Measurements from ENCODE around the gene SYNPO.

Gene SYNPO

GRCh38 chr5:150618588-150619281 is 21.7 kb upstream of the SYNPO start:
- H3K9me3 ChIP-seq (ENCODE audit: control extremely low read depth in 1 of 5, control insufficient read depth in 4 of 5, insufficient read depth in 2 of 5, low read depth in 1 of 5, low read length in 4 of 5): no peaks in the 10 kb centered on the region
- CTCF ChIA-PET: interaction anchor here (1.1 to 2.9 kb wide), 3 partner anchors 12 to 35 kb away, joined by 4 to 8 read pairs (median 4); no protein-coding TSS in a partner anchor
- peaks cover 0 to 5% (median 0%) of the 10 kb centered on the region in 4 experiments for H3K4me1 ChIP-seq (ENCODE audit: control extremely low read depth in 1 of 4, control insufficient read depth in 4 of 4, insufficient read depth in 4 of 4, low read length in 3 of 4)
- no peaks in the 10 kb centered on the region for H3K36me3 ChIP-seq (ENCODE audit: control insufficient read depth in 4 of 4, insufficient read depth in 4 of 4, low read length in 3 of 4)
- no peak overlapping the region for H3K27ac ChIP-seq (ENCODE audit: insufficient read depth in 1 of 2, low read depth in 1 of 2, low read length in 2 of 2, poor library complexity in 1 of 2, severe bottlenecking in 2 of 2)
- no peak overlapping the region for H3K4me3 ChIP-seq (ENCODE audit: control insufficient read depth in 1 of 7, extremely low read depth in 1 of 7, insufficient read depth in 4 of 7, low read depth in 2 of 7, low read length in 6 of 7)
- peaks cover 0 to 4% (median 0%) of the 10 kb centered on the region in 5 experiments for H3K27me3 ChIP-seq (replicated peaks in 2 of 5; ENCODE audit: control insufficient read depth in 4 of 5, insufficient read depth in 5 of 5, low read length in 4 of 5)
- DNase-seq: no peak
- 93% methylated on average over 17 of the region's 17 CpGs for WGBS (ENCODE audit: insufficient coverage)
- POLR2A ChIA-PET: no interaction called here

GRCh38 chr5:150619359-150620230 is 20.9 kb upstream of the SYNPO start:
- Histone ChIP-seq H3K4me3 (ENCODE audit: control insufficient read depth in 1 of 7, extremely low read depth in 1 of 7, insufficient read depth in 4 of 7, low read depth in 2 of 7, low read length in 6 of 7) (no peak overlapping the region), H3K9me3 (ENCODE audit: control extremely low read depth in 1 of 5, control insufficient read depth in 4 of 5, insufficient read depth in 2 of 5, low read depth in 1 of 5, low read length in 4 of 5) (no peaks in the 10 kb centered on the region), H3K27ac (ENCODE audit: insufficient read depth in 1 of 2, low read depth in 1 of 2, low read length in 2 of 2, poor library complexity in 1 of 2, severe bottlenecking in 2 of 2) (no peak overlapping the region), H3K4me1 (ENCODE audit: control extremely low read depth in 1 of 4, control insufficient read depth in 4 of 4, insufficient read depth in 4 of 4, low read length in 3 of 4) (peaks cover 0 to 10% (median 2%) of the 10 kb centered on the region in 4 experiments), H3K36me3 (ENCODE audit: control insufficient read depth in 4 of 4, insufficient read depth in 4 of 4, low read length in 3 of 4) (no peaks in the 10 kb centered on the region), H3K27me3 (replicated peaks in 2 of 5; ENCODE audit: control insufficient read depth in 4 of 5, insufficient read depth in 5 of 5, low read length in 4 of 5) (peaks cover 0 to 9% (median 0%) of the 10 kb centered on the region in 5 experiments)
- POLR2A ChIA-PET: no interaction called here
- DNase-seq: no peak
- 94% methylated on average over 23 of the region's 24 CpGs for WGBS (ENCODE audit: insufficient coverage)
- CTCF ChIA-PET: interaction anchor here (1.2 to 2.9 kb wide), 5 partner anchors 10 to 60 kb away, joined by 4 to 8 read pairs (median 4); no protein-coding TSS in a partner anchor

GRCh38 chr5:150621301-150621700 is 19.2 kb upstream of the SYNPO start:
- peaks cover 0 to 20% (median 11%) of the 10 kb centered on the region in 4 experiments for H3K4me1 ChIP-seq (ENCODE audit: control extremely low read depth in 1 of 4, control insufficient read depth in 4 of 4, insufficient read depth in 4 of 4, low read length in 3 of 4)
- WGBS (ENCODE audit: insufficient coverage): 76% methylated on average over 4 of the region's 5 CpGs

GRCh38 chr5:150622157-150622556 is 18.3 kb upstream of the SYNPO start:
- H3K4me3 ChIP-seq (ENCODE audit: control insufficient read depth in 1 of 7, extremely low read depth in 1 of 7, insufficient read depth in 4 of 7, low read depth in 2 of 7, low read length in 6 of 7): no peak overlapping the region
- ChIA-PET POLR2A (no interaction called here), CTCF (interaction anchor here (1.3 to 2.6 kb wide), 3 partner anchors 10 to 62 kb away, joined by 3 to 7 read pairs (median 4); no protein-coding TSS in a partner anchor)
- no peaks in the 10 kb centered on the region for H3K36me3 ChIP-seq (ENCODE audit: control insufficient read depth in 4 of 4, insufficient read depth in 4 of 4, low read length in 3 of 4)
- 88% methylated on average over 2 of the region's 2 CpGs for WGBS (ENCODE audit: insufficient coverage)
- no peak overlapping the region for H3K27ac ChIP-seq (ENCODE audit: insufficient read depth in 1 of 2, low read depth in 1 of 2, low read length in 2 of 2, poor library complexity in 1 of 2, severe bottlenecking in 2 of 2)
- DNase-seq: no peak
- peaks cover 0 to 20% (median 11%) of the 10 kb centered on the region in 4 experiments for H3K4me1 ChIP-seq (ENCODE audit: control extremely low read depth in 1 of 4, control insufficient read depth in 4 of 4, insufficient read depth in 4 of 4, low read length in 3 of 4)
- no peaks in the 10 kb centered on the region for H3K9me3 ChIP-seq (ENCODE audit: control extremely low read depth in 1 of 5, control insufficient read depth in 4 of 5, insufficient read depth in 2 of 5, low read depth in 1 of 5, low read length in 4 of 5)
- peaks cover 0 to 18% (median 12%) of the 10 kb centered on the region in 5 experiments for H3K27me3 ChIP-seq (replicated peaks in 2 of 5; ENCODE audit: control insufficient read depth in 4 of 5, insufficient read depth in 5 of 5, low read length in 4 of 5)

More at GRCh38 chr5:150621301-150621700, 19.2 kb upstream of the SYNPO start:
- no peak for DNase-seq
- H3K27ac ChIP-seq (ENCODE audit: insufficient read depth in 1 of 2, low read depth in 1 of 2, low read length in 2 of 2, poor library complexity in 1 of 2, severe bottlenecking in 2 of 2): no peak overlapping the region
- no peak overlapping the region for H3K4me3 ChIP-seq (ENCODE audit: control insufficient read depth in 1 of 7, extremely low read depth in 1 of 7, insufficient read depth in 4 of 7, low read depth in 2 of 7, low read length in 6 of 7)
- no peaks in the 10 kb centered on the region for H3K9me3 ChIP-seq (ENCODE audit: control extremely low read depth in 1 of 5, control insufficient read depth in 4 of 5, insufficient read depth in 2 of 5, low read depth in 1 of 5, low read length in 4 of 5)
- no peaks in the 10 kb centered on the region for H3K36me3 ChIP-seq (ENCODE audit: control insufficient read depth in 4 of 4, insufficient read depth in 4 of 4, low read length in 3 of 4)
- CTCF ChIA-PET: interaction anchor here (1.3 to 2.6 kb wide), 3 partner anchors 9 to 61 kb away, joined by 3 to 7 read pairs (median 4); no protein-coding TSS in a partner anchor
- POLR2A ChIA-PET: no interaction called here
- H3K27me3 ChIP-seq (replicated peaks in 2 of 5; ENCODE audit: control insufficient read depth in 4 of 5, insufficient read depth in 5 of 5, low read length in 4 of 5): peaks cover 0 to 18% (median 12%) of the 10 kb centered on the region in 5 experiments

- ChIA-PET CTCF (interaction anchor here (0.7 kb wide), 1 partner anchor 20 kb away, joined by 3 read pairs; no protein-coding TSS in a partner anchor), POLR2A (no interaction called here)
- H3K36me3 ChIP-seq (ENCODE audit: control insufficient read depth in 4 of 4, insufficient read depth in 4 of 4, low read length in 3 of 4): no peaks in the 10 kb centered on the region
- no peak overlapping the region for H3K27ac ChIP-seq (ENCODE audit: insufficient read depth in 1 of 2, low read depth in 1 of 2, low read length in 2 of 2, poor library complexity in 1 of 2, severe bottlenecking in 2 of 2)
- H3K4me1 ChIP-seq (ENCODE audit: control extremely low read depth in 1 of 4, control insufficient read depth in 4 of 4, insufficient read depth in 4 of 4, low read length in 3 of 4): peaks cover 0 to 20% (median 15%) of the 10 kb centered on the region in 4 experiments
- H3K4me3 ChIP-seq (ENCODE audit: control insufficient read depth in 1 of 7, extremely low read depth in 1 of 7, insufficient read depth in 4 of 7, low read depth in 2 of 7, low read length in 6 of 7): no peak overlapping the region
- DNase-seq: no peak
- H3K9me3 ChIP-seq (ENCODE audit: control extremely low read depth in 1 of 5, control insufficient read depth in 4 of 5, insufficient read depth in 2 of 5, low read depth in 1 of 5, low read length in 4 of 5): no peaks in the 10 kb centered on the region
- WGBS (ENCODE audit: insufficient coverage): 52% methylated on average over 6 of the region's 7 CpGs
- peaks cover 0 to 18% (median 12%) of the 10 kb centered on the region in 5 experiments for H3K27me3 ChIP-seq (replicated peaks in 2 of 5; ENCODE audit: control insufficient read depth in 4 of 5, insufficient read depth in 5 of 5, low read length in 4 of 5)
Observed at GRCh38 chr5:150623152-150623877, 17.1 kb upstream of the SYNPO start.

- Histone ChIP-seq H3K9me3 (ENCODE audit: control extremely low read depth in 1 of 5, control insufficient read depth in 4 of 5, insufficient read depth in 2 of 5, low read depth in 1 of 5, low read length in 4 of 5) (no peaks in the 10 kb centered on the region), H3K36me3 (ENCODE audit: control insufficient read depth in 4 of 4, insufficient read depth in 4 of 4, low read length in 3 of 4) (no peaks in the 10 kb centered on the region), H3K27me3 (replicated peaks in 2 of 5; ENCODE audit: control insufficient read depth in 4 of 5, insufficient read depth in 5 of 5, low read length in 4 of 5) (peaks cover 0 to 18% (median 12%) of the 10 kb centered on the region in 5 experiments), H3K4me3 (ENCODE audit: control insufficient read depth in 1 of 7, extremely low read depth in 1 of 7, insufficient read depth in 4 of 7, low read depth in 2 of 7, low read length in 6 of 7) (no peak overlapping the region), H3K27ac (ENCODE audit: insufficient read depth in 1 of 2, low read depth in 1 of 2, low read length in 2 of 2, poor library complexity in 1 of 2, severe bottlenecking in 2 of 2) (no peak overlapping the region), H3K4me1 (ENCODE audit: control extremely low read depth in 1 of 4, control insufficient read depth in 4 of 4, insufficient read depth in 4 of 4, low read length in 3 of 4) (peaks cover 0 to 20% (median 15%) of the 10 kb centered on the region in 4 experiments)
- ChIA-PET POLR2A (no interaction called here), CTCF (no interaction called here)
- WGBS (ENCODE audit: insufficient coverage): 79% methylated on average over 5 of the region's 5 CpGs
- DNase-seq: no peak
Observed at GRCh38 chr5:150623878-150624216, 16.6 kb upstream of the SYNPO start.
